ENCODE measurements around the gene ADGRA3.

DNA sequence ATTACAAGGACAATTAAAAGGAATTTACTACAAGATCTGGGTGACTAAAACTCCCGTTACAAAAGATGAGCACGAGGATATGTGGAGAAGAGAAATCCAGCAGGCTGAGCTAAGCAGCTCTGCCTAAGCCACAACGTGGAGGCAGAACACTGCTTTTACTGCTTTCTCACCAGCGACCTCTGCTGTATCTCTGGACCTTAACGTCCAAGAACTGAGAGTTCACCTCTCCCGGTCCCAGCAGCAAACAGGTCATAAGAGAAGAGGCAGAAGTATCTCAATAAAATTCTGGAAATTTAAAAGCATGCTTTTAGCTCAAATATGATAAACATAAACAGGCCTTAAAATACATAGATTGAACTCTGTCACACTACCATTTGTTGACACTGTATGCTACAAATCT is 81.0 kb downstream of the ADGRA3 start:
- TF ChIP-seq, protein P1, sequence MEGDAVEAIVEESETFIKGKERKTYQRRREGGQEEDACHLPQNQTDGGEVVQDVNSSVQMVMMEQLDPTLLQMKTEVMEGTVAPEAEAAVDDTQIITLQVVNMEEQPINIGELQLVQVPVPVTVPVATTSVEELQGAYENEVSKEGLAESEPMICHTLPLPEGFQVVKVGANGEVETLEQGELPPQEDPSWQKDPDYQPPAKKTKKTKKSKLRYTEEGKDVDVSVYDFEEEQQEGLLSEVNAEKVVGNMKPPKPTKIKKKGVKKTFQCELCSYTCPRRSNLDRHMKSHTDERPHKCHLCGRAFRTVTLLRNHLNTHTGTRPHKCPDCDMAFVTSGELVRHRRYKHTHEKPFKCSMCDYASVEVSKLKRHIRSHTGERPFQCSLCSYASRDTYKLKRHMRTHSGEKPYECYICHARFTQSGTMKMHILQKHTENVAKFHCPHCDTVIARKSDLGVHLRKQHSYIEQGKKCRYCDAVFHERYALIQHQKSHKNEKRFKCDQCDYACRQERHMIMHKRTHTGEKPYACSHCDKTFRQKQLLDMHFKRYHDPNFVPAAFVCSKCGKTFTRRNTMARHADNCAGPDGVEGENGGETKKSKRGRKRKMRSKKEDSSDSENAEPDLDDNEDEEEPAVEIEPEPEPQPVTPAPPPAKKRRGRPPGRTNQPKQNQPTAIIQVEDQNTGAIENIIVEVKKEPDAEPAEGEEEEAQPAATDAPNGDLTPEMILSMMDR (IDR thresholded peaks at IDR 0.05): peak in 1 of 3 experiments; percentile 16
- TF ChIP-seq POLR2A (IDR thresholded peaks at IDR 0.05): no peak
